ENCODE results near the gene PITHD1.
A peak's percentile ranks its signal among the peaks of the same experiment; 100 is the strongest.
"Not testable (repeated sequence)": the region's sequence is repeated elsewhere in the genome, so short reads cannot be mapped to it uniquely, and the experiment has no call there.

The PITHD1 gene

DNA sequence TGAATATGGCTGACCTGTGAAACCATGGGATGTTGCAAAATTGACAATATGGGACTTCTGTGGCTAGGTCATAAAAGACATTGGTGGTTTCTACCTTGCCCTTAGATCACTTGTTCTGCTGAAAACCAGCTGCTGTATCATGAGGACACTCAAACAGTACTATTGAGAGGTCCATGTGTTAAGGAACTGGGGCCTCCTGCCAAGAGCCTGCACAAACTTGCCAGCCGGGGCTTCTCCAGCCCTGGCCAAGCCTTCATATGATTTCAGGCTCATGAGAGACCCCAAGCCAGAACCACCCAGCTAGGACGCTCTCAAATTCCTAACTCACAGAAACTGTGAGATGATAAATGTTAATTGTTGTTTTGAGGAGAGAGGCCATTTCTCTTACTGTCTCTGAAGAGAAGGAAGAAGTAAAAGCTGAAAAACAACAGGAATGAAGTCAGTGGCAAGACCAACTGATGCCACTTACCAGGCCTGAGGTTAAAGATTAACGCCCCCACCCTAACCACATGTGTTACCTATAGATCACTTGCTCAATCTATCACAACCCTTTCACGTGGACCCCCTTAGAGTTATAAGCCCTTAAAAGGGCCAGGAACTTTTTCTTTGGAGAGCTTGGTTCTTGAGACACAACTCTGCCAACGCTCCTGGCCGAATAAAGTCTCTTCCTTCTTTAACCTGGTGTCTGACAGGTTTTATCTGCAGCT lies 3.9 kb upstream of the PITHD1 start:
- no peak for DNase-seq (ENCODE audit: low spot score)

DNA sequence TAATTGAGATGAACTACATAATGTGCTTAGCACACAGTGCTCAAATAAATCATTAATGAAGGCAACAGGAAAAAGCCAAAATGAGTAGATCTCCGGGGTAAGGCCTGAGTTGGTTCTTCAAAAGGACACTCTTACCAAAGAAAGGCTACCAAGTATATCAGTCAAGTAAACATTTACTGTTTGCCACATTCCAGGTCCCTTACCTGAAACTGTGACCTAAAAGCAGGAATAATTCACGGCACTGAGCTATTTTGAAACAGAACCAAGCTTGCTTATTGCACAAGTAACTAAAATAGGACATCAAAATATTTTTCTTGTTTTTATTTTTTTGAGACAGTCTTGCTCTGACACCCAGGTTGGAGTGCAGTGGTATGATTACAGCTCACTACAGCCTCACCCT lies 2.0 kb upstream of the PITHD1 start:
- DNase-seq (ENCODE audit: low spot score), result no peak

DNA sequence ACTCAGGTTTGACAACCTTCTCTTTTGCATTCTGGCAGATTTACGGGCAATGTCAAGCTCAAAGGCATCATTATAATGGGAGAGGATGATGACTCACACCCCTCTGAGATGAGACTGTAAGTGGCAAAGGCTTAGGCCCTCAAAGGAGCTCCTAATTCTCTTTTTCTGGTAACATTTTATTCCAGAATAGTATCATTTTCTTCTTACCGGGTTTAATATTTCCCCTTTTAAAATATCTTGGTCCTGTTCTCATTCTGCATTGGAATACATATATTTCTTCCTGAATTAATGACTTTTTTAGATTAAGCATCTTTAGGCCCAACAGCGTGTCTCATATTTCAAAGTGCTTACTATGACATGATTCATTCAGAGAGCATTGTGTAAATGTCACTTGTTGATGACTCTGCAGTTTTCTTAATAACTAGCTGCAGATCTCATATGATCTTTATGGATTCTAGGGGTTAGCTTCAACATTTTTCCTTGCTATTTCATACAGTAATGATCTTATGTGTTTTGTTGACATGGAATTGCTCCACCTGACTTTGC lies 1.7 kb downstream of the PITHD1 start:
- no peak for DNase-seq (ENCODE audit: low spot score)

DNA sequence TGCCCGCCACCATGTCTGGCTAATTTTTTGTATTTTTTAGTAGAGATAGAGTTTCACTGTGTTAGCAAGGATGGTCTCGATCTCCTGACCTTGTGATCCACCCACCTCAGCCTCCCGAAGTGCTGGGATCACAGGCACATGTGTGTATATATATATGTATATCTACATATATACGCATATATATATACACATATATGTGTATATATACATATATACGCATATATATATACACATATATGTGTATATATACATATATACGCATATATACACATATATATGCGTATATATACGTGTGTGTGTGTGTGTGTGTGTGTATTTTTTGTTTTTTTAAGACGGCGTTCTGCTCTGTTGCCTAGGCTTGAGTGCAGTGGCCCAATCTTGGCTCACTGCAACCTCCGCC lies 4.9 kb downstream of the PITHD1 start:
- DNase-seq (ENCODE audit: low spot score), result not testable (repeated sequence)

DNA sequence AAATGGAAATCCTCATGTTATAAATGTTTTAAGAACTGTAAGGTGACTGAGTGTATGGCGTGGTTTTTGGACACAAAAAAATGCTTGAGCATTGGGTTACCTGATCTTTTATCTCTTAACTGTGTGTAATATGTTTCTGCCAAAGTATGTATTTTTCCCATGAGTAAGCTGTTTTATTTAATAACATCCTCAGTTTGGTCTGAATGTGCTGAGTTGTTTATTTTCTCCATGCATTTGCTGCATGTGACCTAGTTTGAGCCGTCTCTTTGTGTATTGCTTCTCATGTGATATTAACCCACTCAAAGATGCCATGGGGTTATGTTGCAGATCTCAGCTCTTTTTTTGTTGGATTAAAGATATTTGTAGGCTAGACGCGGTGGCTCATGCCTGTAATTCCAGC lies 6.6 kb downstream of the PITHD1 start:
- DNase-seq (ENCODE audit: low spot score), result no peak

DNA sequence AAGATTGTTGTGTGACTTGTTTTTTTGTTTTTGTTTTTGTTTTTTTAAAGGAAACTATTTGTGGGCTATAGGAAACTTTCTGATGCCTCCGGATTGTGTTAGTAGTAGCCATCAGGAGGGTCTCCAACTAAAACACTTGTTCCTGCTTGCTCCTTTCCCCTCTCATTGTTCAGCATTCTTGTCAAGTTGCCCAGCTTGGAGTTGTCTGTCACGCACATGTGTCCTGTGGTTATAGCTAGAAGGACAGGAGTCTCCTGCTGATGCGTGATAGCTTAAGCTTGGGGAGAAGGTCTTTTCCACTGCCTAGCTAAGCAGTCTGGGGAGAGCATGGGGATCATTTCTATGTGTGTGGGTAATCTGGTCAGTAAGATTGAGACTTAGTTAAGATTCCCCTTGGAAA lies 9.5 kb downstream of the PITHD1 start:
- DNase-seq (ENCODE audit: low spot score), result no peak

DNA sequence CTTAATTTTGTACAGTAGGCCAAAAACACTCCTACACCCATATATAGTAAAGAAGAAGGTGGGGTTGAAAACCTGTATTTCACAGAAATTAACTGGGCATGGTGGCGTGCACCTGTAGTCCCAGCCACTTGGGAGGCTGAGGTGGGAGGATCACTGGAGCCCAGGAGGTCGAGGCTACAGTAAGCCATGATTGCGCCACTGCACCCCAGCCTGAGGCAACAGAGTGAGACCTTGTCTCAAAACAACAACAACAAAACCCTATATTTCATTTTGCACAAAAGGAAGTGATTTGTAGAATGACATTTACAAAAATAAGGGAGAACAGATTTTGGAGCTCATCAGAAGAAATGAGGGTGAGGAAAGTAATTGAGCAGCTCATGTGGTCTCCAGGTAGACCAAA lies 10.5 kb downstream of the PITHD1 start:
- no peak for DNase-seq (ENCODE audit: low spot score)

DNA sequence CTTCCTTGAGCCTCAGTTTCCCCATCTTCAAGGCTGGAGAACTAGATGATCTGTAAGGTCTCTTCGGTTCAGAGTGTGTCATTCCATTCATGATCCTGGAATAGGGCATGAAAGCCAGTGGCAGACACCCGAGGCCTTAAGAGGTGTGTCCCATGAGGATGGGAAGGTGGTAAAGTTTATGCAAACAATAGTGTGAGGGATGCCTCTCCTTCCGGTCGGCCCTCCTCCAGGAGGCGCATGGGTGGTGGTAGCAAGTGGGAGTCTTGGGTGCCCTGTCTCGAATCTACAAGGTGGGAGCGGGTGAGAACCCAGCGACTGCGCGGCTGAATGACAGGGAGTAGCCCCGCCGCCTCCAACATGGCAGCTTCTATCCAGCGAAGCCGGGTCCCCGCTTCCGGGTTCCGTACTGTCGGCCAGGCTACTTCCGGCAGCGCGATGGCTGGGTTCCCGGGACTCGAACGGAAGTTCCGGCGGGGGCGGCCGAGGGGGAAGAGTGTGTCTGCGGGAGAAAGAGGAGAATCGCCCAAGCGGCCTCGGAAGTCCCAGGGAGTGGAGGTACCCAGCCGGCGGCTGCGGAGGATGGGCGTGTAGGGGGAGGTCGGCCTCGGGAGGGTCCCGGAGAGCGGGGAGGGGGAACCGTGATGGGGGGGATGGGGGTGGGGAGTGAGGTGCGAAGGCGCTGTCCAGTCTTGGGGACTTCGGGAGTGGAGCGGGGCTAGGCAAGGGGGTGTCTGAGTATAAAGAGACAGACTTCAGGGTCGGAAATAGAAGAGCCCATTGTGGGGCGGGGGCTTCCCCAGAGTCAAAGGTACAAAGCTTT lies 12.7 kb downstream of the PITHD1 start, which contains the start of gene LYPLA2:
TSS of gene LYPLA2 (plus strand) at position 450 of the 820 bp plus-strand sequence. CDS start 1,538 bp downstream, outside the sequence.
- peak; percentile 93 for DNase-seq (ENCODE audit: low spot score)

DNA sequence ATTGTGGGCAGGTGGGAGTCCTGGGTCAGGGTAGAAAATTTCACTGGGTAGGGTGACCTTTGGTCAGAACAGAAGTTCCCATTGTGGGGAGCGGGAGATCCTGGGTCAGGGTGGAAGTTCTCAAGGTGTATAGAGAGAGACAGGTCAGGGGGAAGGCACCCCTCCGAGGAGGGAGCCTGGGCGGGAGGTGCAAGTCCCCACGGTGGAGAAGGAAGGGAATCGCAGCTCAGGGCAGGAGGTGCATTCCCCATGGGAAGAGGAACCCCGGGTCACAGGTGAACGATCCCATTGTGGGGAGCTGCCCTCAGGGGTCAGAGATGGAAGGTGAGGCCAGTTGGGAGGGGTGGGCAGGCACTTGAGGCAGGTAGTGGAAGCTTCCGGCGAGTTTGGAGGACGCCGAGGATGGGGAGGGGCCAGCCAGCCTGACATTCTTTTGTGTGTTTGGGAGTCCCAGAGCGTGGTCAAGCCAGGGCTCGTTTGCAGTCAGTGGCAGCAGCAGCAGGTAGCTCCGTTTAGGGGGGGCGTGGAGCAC lies 13.4 kb downstream of the PITHD1 start:
- no peak for DNase-seq (ENCODE audit: low spot score)

DNA sequence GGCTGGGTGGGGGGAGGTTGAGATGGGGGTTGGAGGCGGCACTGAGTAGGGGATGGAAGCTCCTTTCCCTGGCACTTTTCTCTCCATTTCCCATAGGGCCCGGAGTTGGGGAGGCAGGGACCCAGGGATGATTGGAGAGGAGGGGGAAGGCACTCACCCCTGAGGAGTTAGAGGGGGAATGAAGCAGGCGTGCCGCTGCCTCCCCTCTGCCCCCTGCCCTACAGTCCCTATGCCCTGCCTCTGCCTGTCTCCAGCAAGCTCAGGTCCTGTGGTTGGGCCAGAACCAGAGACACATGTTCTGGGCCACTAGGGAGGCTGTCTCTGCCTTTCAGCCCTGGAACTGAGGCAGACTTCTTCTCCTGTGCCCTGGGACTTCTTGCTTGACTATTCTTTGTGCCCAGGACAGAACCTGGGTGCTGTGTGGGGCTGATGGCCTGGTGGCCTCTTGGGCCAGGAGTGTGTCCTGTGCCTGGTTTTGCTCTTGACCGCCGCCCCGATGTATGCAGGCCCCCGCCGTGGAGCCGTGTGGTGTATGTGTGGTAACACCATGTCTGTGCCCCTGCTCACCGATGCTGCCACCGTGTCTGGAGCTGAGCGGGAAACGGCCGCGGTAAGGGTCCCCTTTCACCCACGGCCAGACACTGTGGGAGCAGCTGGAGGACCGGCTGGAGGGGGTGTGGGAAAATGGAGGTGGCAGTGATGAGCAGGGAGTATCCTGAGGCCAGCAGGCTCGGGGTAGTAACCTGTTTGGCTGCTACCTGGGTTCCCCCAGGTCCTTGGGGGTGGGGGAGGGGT lies 14.1 kb downstream of the PITHD1 start:
- DNase-seq (ENCODE audit: low spot score), result no peak

DNA sequence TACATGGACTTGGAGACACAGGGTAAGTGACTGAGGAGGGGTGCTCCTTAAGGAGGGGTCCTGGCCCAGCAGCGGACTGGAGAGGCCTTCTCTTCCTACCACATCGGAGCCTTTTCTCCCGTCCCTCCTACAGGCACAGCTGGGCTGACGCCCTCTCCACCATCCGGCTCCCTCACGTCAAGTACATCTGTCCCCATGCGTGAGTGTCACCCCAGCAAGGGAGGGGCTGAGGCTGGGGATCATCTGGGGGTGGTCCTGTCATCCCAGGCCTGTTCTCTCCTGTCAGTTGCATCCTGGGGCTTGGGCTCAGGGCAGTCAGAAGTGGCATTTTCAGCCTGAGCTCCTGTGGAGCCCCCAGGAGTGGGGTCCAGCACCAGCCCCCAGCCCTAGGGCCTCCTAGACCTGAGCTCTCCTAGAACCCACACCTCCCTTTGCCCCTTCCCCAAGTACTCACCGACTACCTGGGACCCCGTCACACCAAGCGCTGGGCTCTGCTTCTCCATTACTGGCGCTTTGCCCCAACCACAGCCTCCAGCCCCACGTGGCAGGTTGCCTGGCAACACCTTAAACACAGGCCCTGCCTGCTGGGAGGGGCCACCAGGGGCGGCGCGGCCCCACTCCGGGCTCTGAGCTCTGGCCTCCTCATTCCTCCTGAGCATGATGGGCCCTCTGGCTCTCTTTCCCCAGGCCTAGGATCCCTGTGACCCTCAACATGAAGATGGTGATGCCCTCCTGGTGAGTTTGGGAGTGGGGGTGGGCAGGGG lies 15.0 kb downstream of the PITHD1 start:
- no peak for DNase-seq (ENCODE audit: low spot score)

DNA sequence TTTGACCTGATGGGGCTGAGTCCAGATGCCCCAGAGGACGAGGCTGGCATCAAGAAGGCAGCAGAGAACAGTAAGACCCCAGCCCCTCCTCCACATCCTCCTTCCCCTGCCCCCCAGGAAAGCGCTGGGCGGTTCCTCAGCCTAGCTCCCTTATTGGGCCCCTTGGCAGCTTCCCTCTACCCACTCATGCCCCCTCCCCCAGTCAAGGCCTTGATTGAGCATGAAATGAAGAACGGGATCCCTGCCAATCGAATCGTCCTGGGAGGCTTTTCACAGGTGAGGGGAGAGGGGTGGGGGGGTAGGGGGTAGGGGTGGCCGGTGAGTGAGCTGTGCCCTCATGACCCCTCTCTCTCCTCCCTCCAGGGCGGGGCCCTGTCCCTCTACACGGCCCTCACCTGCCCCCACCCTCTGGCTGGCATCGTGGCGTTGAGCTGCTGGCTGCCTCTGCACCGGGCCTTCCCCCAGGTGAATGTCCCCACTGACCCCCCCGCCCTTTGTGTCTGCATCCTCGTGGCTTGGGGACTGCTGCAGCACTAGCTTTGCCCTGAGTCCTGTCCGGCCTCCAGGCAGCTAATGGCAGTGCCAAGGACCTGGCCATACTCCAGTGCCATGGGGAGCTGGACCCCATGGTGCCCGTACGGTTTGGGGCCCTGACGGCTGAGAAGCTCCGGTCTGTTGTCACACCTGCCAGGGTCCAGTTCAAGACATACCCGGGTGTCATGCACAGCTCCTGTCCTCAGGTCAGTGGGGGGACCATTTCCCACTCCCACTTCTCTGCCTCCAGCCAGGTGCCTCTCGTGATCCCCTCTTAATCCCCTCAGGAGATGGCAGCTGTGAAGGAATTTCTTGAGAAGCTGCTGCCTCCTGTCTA lies 15.9 kb downstream of the PITHD1 start:
- DNase-seq (ENCODE audit: low spot score), result no peak

DNA sequence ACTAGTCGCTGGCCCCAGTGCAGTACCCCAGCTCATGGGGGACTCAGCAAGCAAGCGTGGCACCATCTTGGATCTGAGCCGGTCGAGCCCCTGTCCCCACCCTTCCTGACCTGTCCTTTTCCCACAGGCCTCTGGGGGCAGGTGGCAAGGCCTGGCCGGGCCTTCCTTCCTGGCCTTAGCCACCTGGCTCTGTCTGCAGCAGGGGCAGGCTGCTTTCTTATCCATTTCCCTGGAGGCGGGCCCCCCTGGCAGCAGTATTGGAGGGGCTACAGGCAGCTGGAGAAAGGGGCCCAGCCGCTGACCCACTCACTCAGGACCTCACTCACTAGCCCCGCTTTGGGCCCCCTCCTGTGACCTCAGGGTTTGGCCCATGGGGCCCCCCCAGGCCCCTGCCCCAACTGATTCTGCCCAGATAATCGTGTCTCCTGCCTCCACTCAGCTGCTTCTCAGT lies 16.5 kb downstream of the PITHD1 start:
- DNase-seq (ENCODE audit: low spot score), result not testable (repeated sequence)

DNA sequence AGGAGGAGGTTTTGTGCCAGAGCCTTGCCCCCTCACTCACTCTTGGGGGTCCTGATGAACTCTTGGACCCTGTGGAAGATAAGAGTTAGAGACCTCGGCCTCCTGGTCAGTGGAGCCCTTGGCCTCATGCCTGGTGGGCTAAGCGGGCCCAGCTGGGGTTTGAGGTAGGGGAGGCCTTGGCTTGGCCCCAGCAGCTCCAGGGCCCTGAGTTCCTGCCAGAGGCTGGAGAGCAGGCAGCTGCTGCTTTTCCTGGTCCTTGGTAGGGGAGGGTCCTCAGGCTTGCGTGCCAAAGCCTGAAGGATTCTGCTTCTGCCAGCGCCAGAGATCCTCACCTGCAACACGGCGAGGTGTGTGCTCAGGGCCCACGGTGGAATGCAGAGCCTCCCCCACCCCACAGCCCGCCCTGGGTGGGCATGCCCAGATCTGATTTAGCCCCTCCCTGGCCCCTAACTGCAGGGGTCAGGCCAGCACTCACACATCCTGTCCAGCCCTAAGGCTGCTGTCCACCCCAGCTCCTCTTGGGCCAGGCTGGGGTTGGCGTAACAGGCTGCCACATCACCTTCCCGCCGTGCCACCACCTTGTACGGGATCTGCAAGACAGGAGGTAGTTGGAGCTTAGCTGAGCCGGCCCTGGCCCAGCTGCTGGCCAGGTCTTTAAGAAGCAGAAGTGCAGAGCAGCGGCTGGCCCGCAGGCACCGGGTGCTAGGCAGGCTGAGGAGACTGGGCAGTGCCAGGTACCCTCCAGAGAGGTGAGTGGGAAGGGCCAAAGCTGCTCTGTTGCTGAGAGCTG lies 17.7 kb downstream of the PITHD1 start:
- DNase-seq (ENCODE audit: low spot score), result no peak

DNA sequence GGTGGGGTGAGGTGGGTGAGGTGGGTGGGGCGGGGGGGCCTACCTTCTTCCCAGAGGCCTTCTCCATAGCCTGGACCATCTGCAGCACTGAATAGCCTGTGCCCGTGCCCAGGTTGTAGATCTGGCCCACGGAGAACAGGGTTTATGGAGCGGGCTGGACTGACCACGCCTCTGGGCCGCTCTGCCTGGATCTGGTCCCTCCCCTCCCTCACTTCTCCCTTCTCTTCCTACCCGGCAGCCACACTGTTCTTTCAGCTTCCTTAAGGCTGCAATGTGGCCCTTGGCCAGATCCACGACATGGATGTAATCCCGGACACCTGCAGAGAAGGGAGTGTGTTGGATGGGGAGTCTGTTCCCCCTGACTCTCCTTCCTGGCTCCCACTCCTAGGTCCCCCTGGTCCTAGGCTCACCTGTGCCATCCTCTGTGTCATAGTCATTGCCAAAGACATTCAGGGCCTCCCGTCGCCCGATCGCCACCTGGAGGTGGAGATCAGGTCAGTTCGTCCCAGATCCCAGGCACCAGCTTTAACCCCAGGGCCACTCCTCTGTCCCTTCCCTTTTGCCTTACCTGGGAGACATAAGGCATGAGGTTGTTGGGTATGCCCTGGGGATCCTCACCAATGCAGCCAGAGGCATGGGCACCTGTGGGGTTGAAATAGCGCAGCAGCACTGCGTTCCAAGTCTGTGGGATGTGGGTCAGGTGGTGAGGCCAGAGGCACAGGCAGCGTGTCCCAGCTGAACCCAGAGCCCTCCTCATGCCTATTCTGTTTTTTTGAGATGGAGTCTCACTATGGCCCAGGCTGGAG lies 18.5 kb downstream of the PITHD1 start:
- no peak for DNase-seq (ENCODE audit: low spot score)

DNA sequence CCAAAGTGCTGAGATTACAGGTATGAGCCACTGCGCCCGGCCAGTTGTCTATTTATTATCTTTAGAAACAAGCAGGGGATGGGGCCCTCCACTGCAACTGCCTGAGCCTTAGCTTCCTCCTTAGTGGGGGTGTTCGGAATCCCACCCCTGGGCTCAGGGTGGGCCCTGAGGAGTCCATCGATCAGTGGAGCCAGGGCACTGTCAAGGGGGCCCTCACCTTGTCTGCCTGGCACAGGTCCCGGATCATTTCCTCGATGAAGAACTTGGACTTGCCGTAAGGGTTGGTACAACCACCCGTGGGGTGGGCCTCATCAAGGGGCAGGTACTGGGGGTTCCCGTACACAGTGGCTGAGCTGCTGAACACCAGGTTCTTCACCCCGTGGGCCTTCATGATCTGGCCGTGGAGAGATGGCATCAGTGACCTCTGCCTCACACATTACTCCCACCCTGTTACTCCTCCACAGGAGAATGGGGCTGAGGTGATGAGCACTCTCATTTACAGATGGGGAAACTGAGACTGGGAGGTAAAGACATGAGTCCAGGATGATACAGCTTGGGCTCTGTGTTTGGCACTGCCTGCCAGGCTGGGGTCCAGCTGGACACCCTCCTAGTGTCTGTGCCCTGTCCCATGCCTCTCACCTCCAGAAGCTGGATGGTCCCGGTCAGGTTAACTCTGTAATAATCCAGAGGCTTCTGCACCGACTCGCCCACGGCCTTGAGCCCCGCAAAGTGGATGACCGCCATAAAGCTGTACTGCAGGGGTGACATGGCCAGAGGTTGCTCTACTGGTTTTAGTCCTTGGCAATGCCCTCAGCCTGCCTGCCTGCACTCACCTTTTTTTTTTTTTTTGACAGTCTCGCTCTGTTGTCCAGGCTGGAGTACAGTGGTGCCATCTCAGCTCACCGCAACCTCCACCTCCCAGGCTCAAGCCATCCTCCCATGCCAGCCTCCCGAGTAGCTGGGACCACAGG lies 19.5 kb downstream of the PITHD1 start:
- DNase-seq (ENCODE audit: low spot score), result no peak

DNA sequence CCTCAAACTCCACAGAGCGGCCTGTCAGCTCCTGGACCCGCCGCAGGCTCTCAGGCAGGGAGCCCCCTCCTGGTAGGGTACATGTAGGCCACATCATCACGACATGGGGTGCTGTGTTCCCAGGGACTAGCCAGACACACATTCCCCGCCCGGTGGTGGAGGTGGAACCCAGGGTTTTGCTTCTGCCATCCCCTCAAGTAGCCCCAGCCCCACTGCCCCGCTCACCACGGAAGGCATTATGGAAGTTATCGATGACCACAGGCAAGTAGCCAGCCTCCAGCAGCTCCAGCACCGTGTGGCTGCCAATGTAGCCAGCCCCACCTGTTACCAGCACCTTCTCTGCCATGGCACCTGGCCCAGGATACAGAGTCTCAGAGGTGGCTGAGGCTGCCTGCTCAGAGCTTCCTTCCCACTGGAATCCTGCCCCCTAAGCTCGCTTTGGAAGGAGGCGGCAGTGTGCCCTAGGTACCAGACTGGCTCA lies 20.5 kb downstream of the PITHD1 start:
- no peak for DNase-seq (ENCODE audit: low spot score)
